GM21737 (cell line): ENCODE measurements around the gene NDST3.
"Not testable (repeated sequence)": the region's sequence is repeated elsewhere in the genome, so short reads cannot be mapped to it uniquely, and the experiment has no call there.

Experiments used
- ATAC-seq: cut with Tn5 transposase; IDR thresholded peaks from one replicate; pipeline ENCODE4 v1.9.1; 2021; ENCODE audit warnings: mild to moderate bottlenecking, moderate library complexity; ENCODE audit not compliant: unreplicated experiment

Gene NDST3

DNA sequence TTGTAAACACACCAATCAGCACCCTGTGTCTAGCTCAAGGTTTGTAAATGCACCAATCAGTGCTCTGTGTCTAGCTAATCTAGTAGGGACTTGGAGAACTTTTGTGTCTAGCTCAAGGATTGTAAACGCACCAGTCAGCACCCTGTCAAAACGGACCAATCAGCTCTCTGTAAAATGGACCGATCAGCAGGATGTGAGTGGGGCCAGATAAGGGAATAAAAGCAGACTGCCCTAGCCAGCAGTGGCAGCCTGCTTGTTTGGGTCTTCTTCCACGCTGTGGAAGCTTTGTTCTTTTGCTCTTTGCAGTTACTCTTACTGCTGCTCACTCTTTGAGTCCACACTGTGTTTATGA, 231.8 kb downstream of the NDST3 start:
- not testable (repeated sequence) for ATAC-seq

DNA sequence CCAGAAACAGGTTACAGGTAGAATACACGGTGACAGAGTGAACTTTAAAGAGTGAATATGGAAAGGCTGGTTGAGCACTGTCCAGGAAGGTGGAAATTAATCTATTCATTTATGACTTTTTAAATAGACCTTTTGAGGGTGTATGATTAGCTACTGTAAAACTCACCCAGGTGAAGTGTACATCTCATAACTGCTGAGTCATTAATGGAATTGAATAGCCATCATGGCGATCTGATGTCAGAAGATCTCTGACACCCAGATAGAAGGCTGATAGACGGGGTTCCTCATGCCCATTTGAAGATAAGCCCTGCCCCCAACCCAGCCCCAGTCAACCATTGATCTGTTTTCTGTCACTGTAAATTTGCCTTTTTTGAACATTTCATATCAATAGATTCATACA, 234.5 kb downstream of the NDST3 start:
- no peak for ATAC-seq

DNA sequence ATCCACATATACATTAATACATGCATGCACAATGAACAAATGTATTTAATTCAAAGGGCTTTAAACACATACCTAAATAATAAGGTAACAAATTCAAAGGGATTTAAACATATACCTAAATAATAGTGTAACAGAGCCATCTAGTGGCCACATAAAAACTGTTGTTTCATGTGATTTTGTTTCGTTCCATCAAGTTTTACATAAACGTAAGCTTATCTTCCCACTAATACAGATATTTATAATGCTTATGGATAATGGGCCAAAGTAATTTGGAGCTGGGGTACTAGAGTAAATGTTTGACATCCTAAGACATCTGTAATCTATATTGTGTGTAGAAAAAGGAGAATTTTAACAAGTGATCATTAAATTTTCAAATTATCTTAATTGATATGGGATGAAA, 236.2 kb downstream of the NDST3 start:
- no peak for ATAC-seq

DNA sequence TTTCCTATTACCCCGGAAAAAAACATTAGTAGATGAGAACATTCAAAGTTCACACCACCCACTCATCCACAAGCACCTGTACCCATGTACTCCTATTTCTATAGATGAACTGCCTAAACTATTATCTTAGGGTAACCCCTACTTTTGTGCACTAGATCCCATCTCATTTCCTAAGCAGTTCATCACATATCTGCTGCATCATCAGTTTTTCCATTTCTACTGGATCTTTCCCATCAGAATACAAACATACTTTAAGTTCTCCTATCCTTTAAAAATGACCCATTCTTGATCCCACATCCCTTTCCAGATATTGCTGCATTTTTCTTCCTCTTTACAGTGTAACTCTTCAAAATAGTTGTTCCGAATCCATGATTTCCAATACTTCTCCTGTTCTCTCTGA, 237.5 kb downstream of the NDST3 start:
- ATAC-seq = no peak

DNA sequence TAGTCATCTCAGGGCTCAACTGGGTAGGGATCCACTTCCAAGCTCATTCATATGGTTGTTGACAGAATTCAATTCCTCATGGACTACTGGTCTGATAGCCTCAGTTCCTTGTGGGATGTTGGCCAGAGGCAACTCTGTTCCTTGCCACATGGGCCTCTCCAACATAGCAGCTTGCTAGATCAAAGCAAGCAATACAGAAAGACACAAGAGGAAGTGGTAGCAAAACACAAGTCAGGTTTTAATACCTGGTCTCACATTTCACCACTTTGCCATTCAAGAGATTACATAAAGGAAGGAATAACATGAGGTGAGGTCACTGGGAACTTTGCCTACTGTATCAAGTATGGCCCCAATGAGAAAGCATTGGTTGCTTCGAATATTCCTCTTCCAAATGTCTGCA, 239.4 kb downstream of the NDST3 start:
- ATAC-seq = no peak

DNA sequence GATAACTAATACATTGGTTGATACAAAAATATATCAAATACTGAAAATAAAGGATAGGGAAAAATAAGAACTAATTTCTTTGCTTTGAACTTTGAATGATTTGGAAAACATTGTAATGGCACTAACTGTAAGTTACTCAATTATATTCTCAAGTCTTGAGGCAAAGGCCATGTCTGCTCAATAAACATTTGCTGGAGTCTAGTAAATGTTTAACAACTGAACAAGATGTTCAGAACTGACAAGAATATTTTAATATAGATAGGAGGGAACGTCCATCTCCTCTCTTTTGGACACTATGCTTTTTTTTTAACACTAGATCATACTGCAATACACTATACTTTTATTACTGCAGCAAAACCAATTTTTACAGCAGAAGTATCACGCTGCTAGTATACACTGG, 242.3 kb downstream of the NDST3 start:
- ATAC-seq = no peak

DNA sequence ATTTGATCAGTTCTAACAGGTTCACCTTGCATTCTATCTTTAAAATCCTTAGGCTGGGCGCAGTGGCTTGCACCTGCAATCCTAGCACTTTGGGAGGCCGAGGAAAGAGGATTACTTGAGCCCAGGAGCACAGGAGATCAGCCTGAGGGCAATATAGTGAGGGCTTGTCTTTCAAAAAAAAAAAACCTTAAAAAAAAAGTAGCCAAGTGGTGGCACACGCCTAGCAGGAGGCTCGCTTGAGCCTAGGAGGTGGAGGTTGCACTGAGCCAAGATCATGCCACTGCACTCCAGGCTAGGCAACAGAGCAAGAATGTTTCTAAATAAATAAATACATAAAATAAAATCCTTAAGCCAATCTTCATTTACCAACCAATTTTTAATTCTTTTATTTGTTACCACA, 243.0 kb downstream of the NDST3 start:
- ATAC-seq = no peak

DNA sequence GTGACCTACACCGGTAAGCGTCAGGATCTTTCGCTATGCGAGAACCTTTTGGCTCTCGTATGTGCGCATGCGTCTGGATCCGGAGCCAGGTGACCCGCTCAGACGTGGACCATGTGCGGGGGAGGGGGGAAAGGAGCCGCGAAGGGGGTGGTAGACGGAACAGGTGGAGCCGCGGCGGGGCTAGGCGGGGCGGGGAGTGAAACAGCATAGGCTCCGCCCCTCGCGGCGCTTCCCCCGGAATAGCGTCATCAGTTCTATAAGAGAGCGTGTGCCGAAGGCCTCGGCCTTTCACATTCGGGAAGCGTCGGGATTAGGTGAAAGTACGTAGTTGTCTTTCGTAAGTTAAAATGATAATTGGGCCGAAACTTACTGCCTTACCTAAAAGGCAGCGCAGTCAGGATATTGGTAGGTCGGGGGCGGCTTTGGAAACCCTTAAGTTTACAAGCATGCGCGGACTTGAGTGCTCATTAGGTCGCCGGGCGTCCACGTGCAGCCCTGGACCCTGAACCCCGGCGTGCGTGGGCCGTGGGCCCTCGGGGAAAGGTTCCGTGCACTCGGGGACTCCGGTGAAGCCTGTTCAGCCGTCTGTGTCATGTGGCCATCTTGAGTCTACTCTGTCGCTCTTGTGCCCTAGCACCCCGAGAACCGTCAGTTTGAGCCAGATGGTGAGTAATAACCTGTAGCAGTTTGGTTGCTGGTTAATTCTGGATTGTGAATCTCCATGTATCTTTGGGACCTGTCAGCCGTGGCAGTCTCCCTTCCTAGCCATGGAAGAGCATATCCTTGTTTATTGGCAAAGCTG, 244.4 kb downstream of the NDST3 start:
- ATAC-seq = peak; percentile 85

DNA sequence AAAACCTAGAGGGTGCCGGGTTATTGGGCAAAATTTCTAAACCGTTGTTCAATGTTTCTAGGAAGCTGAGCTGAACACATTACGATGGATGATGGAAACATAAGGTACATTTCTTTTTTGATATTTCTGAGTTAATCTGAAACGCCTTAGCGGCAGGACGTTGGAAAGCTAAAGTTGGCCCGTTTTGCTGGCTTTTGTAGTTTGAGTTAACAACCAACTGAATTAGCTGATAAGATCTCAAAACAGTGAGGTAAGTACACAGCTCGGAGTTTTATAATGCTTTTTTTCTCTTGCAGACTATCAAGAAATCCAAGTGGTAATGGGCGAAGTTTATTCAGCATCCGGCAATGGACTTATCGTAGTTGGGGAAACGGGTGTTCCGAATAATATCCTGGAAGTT, 245.0 kb downstream of the NDST3 start:
- ATAC-seq = no peak

DNA sequence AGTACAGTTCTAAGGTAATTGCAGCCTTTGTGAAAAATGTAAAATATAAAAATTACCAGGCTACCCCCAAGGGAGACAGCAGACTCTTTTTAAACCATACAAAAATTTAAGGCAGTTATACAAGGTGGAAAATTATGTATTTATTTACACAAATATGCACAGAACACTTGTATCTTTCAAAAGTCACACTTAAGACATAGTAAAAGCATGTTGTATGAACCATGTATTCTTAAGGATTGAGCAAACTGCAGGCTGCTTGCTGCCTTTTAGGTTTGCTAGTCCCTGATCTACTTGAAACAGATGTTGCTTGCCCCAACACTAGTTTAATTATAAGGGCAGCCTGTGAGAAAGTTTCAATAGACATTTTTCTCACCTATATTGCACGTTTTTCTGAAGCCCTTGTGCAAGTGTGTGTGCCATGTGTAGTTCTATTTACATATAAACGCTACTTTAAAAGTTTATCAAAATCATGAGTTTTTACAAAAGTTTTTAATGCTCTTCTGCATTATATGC, 245.7 kb downstream of the NDST3 start:
- no peak for ATAC-seq

DNA sequence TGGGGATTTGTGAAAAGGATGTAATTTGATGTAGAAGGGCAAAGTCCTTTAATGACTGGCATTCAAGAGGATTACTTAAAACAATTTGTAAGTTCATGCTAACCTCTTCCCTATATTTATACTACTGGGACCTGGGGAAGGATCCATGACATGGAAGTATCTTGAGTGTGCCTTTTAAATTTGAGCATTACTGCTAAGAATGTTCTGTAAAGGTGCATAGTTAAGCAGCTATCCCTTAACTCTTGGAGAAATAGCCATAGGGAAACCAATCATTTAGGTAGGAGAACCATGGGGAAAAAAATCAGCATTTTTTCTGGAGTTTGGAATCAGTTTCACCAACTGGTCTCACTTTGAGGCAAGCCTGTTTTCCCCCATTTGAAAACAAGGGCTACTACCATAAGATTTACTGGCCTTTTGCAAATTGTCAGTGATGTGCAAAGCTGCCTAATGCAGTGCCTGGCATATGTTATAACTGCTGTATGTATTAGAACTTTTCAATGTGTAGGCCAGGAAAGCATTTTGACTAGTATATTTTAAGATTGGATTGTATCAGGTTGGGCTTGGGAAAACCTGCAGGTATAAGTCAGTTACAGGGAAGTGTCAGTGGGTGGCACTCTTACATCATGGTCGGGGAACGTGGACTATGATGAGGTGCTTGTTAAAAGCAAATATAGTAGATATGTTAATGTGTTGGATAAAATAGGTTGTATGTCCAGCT, 246.4 kb downstream of the NDST3 start:
- ATAC-seq = peak; percentile 30

DNA sequence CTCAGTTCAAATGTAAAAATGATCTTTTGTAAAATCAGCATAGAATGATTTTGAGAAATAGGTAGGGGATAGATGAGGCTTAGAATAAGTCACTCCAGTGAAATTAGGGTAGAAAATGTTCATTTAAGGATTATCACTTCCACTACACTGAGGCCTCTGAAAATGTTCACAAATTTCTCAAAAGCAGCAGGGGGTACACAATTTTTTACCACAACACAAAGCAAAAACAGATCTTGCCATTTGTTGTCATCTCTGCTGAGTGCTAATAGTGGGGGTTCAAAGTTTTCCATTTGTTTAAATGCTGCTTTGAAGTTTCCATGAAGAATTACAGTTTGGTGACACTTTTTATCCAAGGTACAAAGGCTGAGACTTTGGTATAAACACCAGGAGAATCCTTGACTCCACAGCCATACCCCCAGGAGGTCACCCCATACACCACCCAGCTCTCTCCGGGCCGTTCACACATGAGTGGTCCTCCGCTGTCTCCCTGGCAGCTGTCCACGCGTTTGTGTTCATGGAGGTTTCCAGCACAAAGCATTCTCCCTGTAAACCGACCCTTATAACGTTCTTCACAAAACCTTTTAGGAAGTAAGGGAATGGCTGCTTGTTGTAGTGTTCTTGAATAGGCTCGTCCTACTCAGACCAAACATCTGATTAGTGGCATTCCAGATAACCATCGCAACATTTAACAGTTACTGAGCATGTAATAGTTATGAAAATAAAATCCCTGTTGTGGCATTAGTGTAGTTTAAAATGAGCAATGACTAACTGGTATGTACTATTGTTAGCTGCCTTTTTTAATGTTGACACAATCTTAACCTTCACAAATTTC, 247.5 kb downstream of the NDST3 start:
- no peak for ATAC-seq

DNA sequence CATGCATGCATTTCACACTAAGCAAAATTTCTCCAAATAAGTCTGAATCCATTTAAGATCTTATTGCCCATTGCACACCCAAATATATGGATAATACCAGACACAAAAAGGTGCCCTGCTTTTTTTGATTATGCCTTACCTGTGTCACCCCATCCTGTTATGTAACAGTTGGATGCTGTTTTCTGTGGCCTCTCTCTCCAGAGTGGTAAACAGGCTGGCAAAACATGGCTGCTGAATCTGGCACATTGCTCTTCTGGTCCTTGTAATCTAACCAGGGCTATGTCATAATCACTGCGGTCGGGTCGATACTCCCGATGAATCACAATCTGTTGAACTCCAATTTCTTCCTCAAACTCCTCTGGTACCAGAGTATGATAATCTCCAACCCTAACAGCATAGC, 248.4 kb downstream of the NDST3 start:
- no peak for ATAC-seq

DNA sequence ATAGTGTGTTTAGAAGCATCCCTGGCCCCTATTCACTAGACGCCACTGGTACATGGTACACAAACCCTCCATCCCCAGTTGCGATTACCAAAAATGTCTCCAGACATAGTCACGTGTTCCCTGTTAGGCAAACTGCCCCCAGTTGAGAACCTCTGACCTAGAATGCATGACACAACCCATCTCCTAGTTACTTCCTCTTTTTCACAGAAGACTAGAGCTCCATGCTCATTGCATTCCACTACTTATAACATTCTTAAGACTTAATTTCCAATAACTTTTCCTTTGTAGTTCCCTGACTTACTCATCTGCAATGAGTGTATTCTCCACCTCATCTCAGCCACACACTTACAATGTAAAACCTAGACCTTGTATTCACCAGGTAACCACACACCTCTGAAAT, 249.9 kb downstream of the NDST3 start:
- no peak for ATAC-seq

DNA sequence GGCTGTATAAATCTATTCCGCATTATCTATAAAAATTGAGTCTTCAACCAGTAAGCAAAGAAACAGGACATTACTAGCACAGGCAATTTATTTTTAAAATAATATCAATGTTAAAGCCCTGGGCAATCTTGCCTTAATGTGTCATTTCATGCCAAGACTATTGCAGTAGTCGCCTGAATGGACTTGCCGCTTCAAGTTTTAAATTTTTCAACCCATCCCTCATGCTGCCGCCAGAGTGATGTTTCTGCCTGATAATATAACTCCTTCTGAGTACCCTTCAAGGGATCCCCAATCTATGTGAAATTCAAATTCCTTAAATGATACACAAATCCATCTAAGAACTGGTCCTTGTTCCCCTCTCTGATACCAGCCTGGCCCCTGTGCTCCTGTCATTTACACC, 251.6 kb downstream of the NDST3 start:
- no peak for ATAC-seq

DNA sequence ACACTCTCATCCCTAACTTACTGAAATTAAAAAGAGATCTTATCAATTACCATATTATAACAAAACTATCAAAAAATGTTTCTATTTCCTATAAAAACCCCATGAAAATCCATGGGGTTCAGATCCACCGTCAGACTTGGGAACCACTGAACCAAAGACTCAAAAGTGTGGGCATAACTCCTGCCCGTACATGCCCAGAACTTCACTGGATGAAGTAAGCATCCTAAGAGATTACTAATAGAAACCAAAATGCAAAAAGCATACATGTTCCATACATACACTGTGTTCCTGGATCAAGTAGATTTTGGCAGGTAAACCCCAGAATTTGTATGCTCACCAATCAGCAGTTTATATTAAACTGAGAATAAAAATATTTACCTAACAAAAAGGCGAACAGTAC, 252.4 kb downstream of the NDST3 start:
- no peak for ATAC-seq

DNA sequence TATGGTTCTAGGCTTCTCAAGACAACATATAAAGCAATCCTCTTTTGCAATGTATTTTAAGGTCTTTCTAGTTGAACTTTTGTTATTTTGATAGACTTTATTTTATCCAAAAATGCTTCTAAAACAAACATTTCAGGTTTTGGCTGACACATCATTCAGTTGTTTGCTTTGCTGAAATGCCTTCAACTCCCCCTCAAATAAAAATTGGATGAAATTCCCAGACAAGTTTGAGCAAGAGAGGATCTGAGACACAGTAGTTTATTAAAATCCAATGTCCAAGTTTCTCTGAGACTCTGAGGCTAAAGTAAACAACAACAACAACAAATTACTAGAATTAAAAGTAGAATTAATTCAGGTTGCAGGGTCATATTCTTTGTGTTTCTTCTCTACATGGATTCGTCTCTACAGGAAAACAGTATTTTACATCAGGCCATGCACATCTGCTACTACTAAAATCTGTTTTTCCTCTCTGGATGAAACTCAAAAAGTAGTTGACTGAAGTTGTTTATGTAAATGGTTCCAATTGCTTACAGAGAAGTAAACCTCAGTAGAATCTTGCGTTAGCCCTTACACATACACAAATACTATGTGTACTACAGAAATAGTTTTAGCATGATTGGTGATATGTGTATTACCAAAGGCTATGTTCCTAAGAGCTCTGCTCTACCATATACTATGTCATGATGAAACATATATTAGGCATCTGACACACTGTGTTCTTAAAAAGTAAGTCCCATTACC, 253.6 kb downstream of the NDST3 start:
- no peak for ATAC-seq

DNA sequence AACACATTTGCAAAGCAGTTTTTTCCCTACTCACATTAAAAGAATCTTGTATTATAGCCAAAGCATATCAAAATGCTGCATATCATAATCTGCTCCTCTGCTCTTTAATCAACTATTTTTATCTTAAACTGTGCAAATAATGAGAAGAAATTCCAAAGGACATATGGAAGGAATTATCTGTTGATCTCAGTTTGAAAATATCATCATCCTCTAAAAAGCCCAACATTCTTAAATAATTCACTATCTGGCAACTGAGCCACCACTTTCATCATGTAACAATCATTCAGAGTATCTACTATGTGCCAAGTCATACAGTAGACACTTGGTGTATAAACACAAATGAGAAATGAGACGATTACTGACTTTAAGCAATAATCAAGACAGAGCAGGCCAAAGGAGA, 255.5 kb downstream of the NDST3 start:
- no peak for ATAC-seq

DNA sequence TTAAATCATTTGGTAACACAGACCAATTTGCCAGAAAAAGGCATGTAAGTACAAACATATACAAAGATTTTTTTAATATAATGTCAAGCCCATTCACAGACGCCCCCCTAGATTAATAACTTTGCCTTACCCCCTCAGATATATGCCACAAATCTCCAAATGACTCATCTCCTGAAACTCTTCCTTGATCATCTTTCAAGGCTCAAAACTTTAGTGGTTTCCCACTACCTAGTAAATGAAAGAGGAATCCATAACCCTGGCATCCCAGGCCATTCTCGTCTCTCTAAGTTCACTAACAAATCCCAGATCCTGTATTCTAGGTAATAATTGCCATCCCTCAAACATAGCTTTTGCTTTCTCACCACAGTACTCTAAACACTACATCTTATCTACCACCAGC, 256.7 kb downstream of the NDST3 start:
- no peak for ATAC-seq

DNA sequence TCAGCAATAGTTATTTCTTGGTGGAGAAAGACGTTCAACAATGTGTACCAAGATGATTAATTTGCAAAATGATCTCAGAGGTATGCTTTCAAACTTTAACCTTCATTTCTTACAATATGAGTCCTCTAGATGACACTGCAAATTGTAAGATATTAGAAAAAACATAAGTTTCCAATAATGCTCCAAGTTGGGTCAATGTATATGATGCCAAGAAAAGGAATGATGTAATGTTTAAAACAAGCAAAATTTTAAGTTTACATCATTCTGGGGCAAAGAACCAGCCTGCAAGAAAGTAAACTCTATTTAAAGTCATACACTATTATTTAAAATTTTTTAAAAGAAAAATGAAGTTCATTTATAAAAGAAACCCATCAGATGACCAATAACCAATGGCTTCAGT, 262.4 kb downstream of the NDST3 start:
- ATAC-seq = no peak

DNA sequence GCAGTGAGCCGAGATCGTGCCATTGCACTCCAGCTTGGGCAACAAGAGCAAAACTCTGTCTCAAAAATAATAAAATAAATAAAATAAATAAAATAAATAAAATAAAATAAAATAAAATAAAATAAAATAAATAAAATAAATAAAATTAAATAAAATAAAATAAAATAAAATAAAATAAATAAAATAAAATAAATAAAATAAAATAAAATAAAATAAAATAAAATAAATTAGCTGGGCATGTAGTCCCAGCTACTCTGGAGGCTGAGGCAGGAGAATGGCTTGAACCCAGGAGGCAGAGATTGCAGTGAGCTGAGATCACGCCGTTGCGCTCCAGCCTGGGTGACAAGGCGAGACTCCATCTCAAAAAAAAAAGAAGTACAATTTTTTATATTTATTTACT, 265.3 kb downstream of the NDST3 start:
- not testable (repeated sequence) for ATAC-seq
